ENCODE results near the gene DNAH12. TPM values are rescaled to one million over a fixed set of nuclear protein-coding genes. Genes with fewer than 3 reads are reported as not detected.

The DNAH12 gene
- total and polyA plus RNA-seq, 2 of the 4 experiments (the other 2 are of a cell fraction): under 0.01 to 0.02 TPM

- ATAC-seq (ENCODE audit: low read depth) (no peak), DNase-seq (peak; percentile 28)
- TF ChIP-seq BHLHE40 (IDR thresholded peaks at IDR 0.05; ENCODE audit: low read depth, low read length) (no peak), CEBPB (IDR thresholded peaks at IDR 0.05; ENCODE audit: low read depth, low read length) (no peak), CHD1 (IDR thresholded peaks at IDR 0.05; ENCODE audit: low read depth, low read length) (no peak), POLR2A (IDR thresholded peaks at IDR 0.05; ENCODE audit: low read depth, low read length) (no peak), RCOR1 (IDR thresholded peaks at IDR 0.05; ENCODE audit: insufficient replicate concordance, low read length) (no peak), RAD21 (IDR thresholded peaks at IDR 0.05; ENCODE audit: low read length) (no peak), FOS (IDR thresholded peaks at IDR 0.05; ENCODE audit: low read depth, low read length) (no peak), MXI1 (IDR thresholded peaks at IDR 0.05; ENCODE audit: borderline replicate concordance, low read depth, low read length) (no peak), RFX5 (IDR thresholded peaks at IDR 0.05; ENCODE audit: low read depth, low read length) (no peak), SMC3 (IDR thresholded peaks at IDR 0.05; ENCODE audit: low read depth, low read length) (no peak), MAZ (IDR thresholded peaks at IDR 0.05; ENCODE audit: borderline replicate concordance, low read depth, low read length) (no peak), NFE2L2 (IDR thresholded peaks at IDR 0.05; ENCODE audit: low read depth, low read length) (no peak), MAFK (IDR thresholded peaks at IDR 0.05; ENCODE audit: low read depth, low read length) (no peak)
- TF ChIP-seq, protein P1, sequence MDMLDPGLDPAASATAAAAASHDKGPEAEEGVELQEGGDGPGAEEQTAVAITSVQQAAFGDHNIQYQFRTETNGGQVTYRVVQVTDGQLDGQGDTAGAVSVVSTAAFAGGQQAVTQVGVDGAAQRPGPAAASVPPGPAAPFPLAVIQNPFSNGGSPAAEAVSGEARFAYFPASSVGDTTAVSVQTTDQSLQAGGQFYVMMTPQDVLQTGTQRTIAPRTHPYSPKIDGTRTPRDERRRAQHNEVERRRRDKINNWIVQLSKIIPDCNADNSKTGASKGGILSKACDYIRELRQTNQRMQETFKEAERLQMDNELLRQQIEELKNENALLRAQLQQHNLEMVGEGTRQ (IDR thresholded peaks at IDR 0.05; ENCODE audit: low read depth, low read length): no peak
- TF ChIP-seq, protein P2, sequence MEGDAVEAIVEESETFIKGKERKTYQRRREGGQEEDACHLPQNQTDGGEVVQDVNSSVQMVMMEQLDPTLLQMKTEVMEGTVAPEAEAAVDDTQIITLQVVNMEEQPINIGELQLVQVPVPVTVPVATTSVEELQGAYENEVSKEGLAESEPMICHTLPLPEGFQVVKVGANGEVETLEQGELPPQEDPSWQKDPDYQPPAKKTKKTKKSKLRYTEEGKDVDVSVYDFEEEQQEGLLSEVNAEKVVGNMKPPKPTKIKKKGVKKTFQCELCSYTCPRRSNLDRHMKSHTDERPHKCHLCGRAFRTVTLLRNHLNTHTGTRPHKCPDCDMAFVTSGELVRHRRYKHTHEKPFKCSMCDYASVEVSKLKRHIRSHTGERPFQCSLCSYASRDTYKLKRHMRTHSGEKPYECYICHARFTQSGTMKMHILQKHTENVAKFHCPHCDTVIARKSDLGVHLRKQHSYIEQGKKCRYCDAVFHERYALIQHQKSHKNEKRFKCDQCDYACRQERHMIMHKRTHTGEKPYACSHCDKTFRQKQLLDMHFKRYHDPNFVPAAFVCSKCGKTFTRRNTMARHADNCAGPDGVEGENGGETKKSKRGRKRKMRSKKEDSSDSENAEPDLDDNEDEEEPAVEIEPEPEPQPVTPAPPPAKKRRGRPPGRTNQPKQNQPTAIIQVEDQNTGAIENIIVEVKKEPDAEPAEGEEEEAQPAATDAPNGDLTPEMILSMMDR (conservative IDR thresholded peaks at IDR 0.05; ENCODE audit: low read depth, low read length): no peak
- TF ChIP-seq, protein P3, sequence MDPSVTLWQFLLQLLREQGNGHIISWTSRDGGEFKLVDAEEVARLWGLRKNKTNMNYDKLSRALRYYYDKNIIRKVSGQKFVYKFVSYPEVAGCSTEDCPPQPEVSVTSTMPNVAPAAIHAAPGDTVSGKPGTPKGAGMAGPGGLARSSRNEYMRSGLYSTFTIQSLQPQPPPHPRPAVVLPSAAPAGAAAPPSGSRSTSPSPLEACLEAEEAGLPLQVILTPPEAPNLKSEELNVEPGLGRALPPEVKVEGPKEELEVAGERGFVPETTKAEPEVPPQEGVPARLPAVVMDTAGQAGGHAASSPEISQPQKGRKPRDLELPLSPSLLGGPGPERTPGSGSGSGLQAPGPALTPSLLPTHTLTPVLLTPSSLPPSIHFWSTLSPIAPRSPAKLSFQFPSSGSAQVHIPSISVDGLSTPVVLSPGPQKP (IDR thresholded peaks at IDR 0.05; ENCODE audit: borderline replicate concordance, low read depth, low read length): no peak
- Histone ChIP-seq H3K14ac (replicated peaks; ENCODE audit: low read depth, low read length) (no peak overlapping the region), H4K91ac (ENCODE audit: insufficient read depth, low read depth, low read length) (no peak overlapping the region), H2AFZ (replicated peaks; ENCODE audit: low read length, poor library complexity) (no peak overlapping the region), H3K36me3 (ENCODE audit: control insufficient read depth, insufficient read depth, low read length) (peaks cover 12% of the 10 kb centered on the region), H3K23ac (ENCODE audit: low read depth, low read length) (no peak overlapping the region), H3K56ac (ENCODE audit: extremely low read depth, insufficient read depth, low read length) (no peak overlapping the region), H3K79me1 (ENCODE audit: low read depth in 1 of 2, low read length in 2 of 2) (peaks cover 0 to 2% of the 10 kb centered on the region in 2 experiments; a peak in 1 of 4 replicates), H3K27me3 (ENCODE audit: control insufficient read depth, insufficient read depth, low read length) (no peaks in the 10 kb centered on the region), H2BK5ac (ENCODE audit: low read depth, low read length, poor library complexity, severe bottlenecking) (no peak overlapping the region), H4K20me1 (ENCODE audit: insufficient read depth, low read length) (no peaks in the 10 kb centered on the region), H2BK15ac (ENCODE audit: low read depth, low read length) (no peak overlapping the region), H3K27ac (ENCODE audit: insufficient read depth, low read length) (no peak overlapping the region), H3K4ac (ENCODE audit: low read depth, low read length) (no peak overlapping the region), H3K9me1 (ENCODE audit: insufficient read depth, low read length) (no peaks in the 10 kb centered on the region), H2BK20ac (ENCODE audit: low read depth, low read length) (no peak overlapping the region), H3K4me1 (ENCODE audit: control insufficient read depth, insufficient read depth, low read length) (no peaks in the 10 kb centered on the region), H3K4me3 (ENCODE audit: insufficient read depth, low read depth, low read length) (no peak overlapping the region), H2AK5ac (ENCODE audit: low read depth, low read length) (no peak overlapping the region), H2AK9ac (replicated peaks; ENCODE audit: low read depth, low read length, poor library complexity) (no peak overlapping the region), H4K5ac (ENCODE audit: low read depth, low read length) (no peak overlapping the region), H3K18ac (ENCODE audit: low read depth, low read length) (no peak overlapping the region), H3K4me2 (ENCODE audit: low read depth, low read length) (no peak overlapping the region), H3K9ac (ENCODE audit: low read depth, low read length) (no peak overlapping the region), H2BK120ac (ENCODE audit: low read depth, low read length) (no peak overlapping the region), H4K8ac (ENCODE audit: low read depth in 2 of 2, low read length in 2 of 2) (no peak overlapping the region), H3K9me3 (ENCODE audit: control insufficient read depth, insufficient read depth, low read length) (no peaks in the 10 kb centered on the region)
- BruUV-seq (replicated peaks): no TSS peak
- intact Hi-C loops (cut with micrococcal nuclease): loop anchor here (5.0 to 10.0 kb wide), 2 partner anchors 776 to 1136 kb away; no protein-coding TSS in a partner anchor
- dilution Hi-C loops (cut with HindIII; ENCODE audit: low sequenced_read_pairs, unreplicated experiment): no loop called here
- in situ Hi-C loops (cut with MboI; ENCODE audit: low sequenced_read_pairs): no loop called here
- ChIA-PET POLR2A (ENCODE audit: unreplicated experiment) (no interaction called here), CTCF (no interaction called here)
- WGBS, 2 experiments (ENCODE audit: extremely low coverage in 2 of 2, insufficient read length in 1 of 2): no CpG with 5 or more reads among the region's 1 CpG
Measured at GRCh38 chr3:57268416-57268815, 275.7 kb downstream of the DNAH12 start.

Measured in IMR-90 (cell line).